Thymus (tissue), 14 donors: ENCODE data around the gene LRRC42. TPM values are rescaled to one million over a fixed set of nuclear protein-coding genes. Genes with fewer than 3 reads are reported as not detected.

Experiments used
- DNase-seq, 9 donors: peaks; one replicate each; pipeline ENCODE4 v3.0.0-alpha.2; 2013; ENCODE audit warnings: low spot score in 9 of 9, low read depth in 6 of 9, missing footprints in 1 of 9
- H3K27ac ChIP-seq, 2 donors: one replicate each; pipeline ENCODE4 v1.5.1; 2013; ENCODE audit warnings: control low read depth in 1 of 2, low read depth in 1 of 2, low read length in 1 of 2, mild to moderate bottlenecking in 1 of 2, moderate library complexity in 1 of 2
- H3K27me3 ChIP-seq, 2 donors: one replicate each; pipeline ENCODE4 v1.5.1; 2013; ENCODE audit warnings: low read length in 1 of 2; ENCODE audit not compliant: control insufficient read depth in 2 of 2, insufficient read depth in 1 of 2
- H3K36me3 ChIP-seq, 2 donors: one replicate each; pipeline ENCODE4 v1.5.1; 2013; ENCODE audit warnings: low read length in 1 of 2, mild to moderate bottlenecking in 1 of 2, moderate library complexity in 1 of 2; ENCODE audit not compliant: control insufficient read depth in 2 of 2, insufficient read depth in 2 of 2
- H3K4me1 ChIP-seq, 2 donors: one replicate each; pipeline ENCODE4 v1.5.1; 2013; ENCODE audit warnings: low read length in 2 of 2; ENCODE audit not compliant: control insufficient read depth in 2 of 2, insufficient read depth in 2 of 2
- H3K4me3 ChIP-seq, 2 donors: one replicate each; pipeline ENCODE4 v1.5.1; 2013; ENCODE audit warnings: low read length in 2 of 2, control low read depth in 1 of 2, mild to moderate bottlenecking in 1 of 2
- H3K9me3 ChIP-seq, 2 donors: one replicate each; pipeline ENCODE4 v1.5.1; 2013; ENCODE audit warnings: low read length in 1 of 2, mild to moderate bottlenecking in 1 of 2; ENCODE audit not compliant: control insufficient read depth in 2 of 2, insufficient read depth in 1 of 2
- WGBS: extraction: QIAGEN DNeasy Blood & Tissue Kit; methylation state at CpG from one replicate; pipeline ENCODE4 v1.1.7; 2013; 5-methylcytosine and 5-hydroxymethylcytosine counted together
- long read RNA-seq, 10 donors: transcript quantifications; one replicate each; lab custom pipeline, GENCODE V29; 2026
- polyA plus RNA-seq: library from polyadenylated mRNA; stranded (reverse); fragments of 200-250 nt; gene quantifications from one replicate; pipeline ENCODE4 v1.2.3, GENCODE V29; 2013
- total RNA-seq: library from RNA; stranded (reverse); fragments of 120-200 nt; gene quantifications from one replicate; pipeline ENCODE4 v1.2.4, GENCODE V29; 2013
- donor health status: healthy.

Gene LRRC42
- total RNA-seq (18.7 TPM), polyA plus RNA-seq (17.5 TPM)
- long read RNA-seq, donor 1, result 0 reads
- long read RNA-seq, donor 2, partial matches to known transcripts, result 7 of 22 reads
- long read RNA-seq, donor 2, other reads (novel, unspliced or antisense), result 6 of 22 reads
- long read RNA-seq, donor 3, transcript LRRC42-201 (8 exons, 1,727 nt), result major isoform, 7 of 19 reads
- long read RNA-seq, donor 3, partial matches to known transcripts, result 5 of 19 reads
- long read RNA-seq, donor 3, other reads (novel, unspliced or antisense), result 0 of 19 reads
- long read RNA-seq, donor 4, partial matches to known transcripts, result 0 of 6 reads
- long read RNA-seq, donor 4, other reads (novel, unspliced or antisense), result 0 of 6 reads
- long read RNA-seq, donor 5, transcript LRRC42-205 (3 exons, 611 nt), result major isoform, 6 of 17 reads
- long read RNA-seq, donor 5, transcript LRRC42-201 (8 exons, 1,727 nt), result major isoform, 6 of 17 reads
- long read RNA-seq, donor 5, transcript LRRC42-203 (9 exons, 2,037 nt), result minor isoform, 5 of 17 reads
- long read RNA-seq, donor 5, partial matches to known transcripts, result 0 of 17 reads
- long read RNA-seq, donor 5, other reads (novel, unspliced or antisense), result 0 of 17 reads
- long read RNA-seq, donor 6, partial matches to known transcripts, result 0 of 5 reads
- long read RNA-seq, donor 6, other reads (novel, unspliced or antisense), result 0 of 5 reads
- long read RNA-seq, donor 7, transcript LRRC42-201 (8 exons, 1,727 nt), result major isoform, 5 of 9 reads
- long read RNA-seq, donor 7, partial matches to known transcripts, result 0 of 9 reads
- long read RNA-seq, donor 7, other reads (novel, unspliced or antisense), result 0 of 9 reads
- long read RNA-seq, donor 8, partial matches to known transcripts, result 0 of 5 reads
- long read RNA-seq, donor 8, other reads (novel, unspliced or antisense), result 0 of 5 reads
- long read RNA-seq, donor 9, partial matches to known transcripts, result 0 of 9 reads
- long read RNA-seq, donor 9, other reads (novel, unspliced or antisense), result 0 of 9 reads
- long read RNA-seq, donor 10, partial matches to known transcripts, result 0 of 5 reads
- long read RNA-seq, donor 10, other reads (novel, unspliced or antisense), result 0 of 5 reads

- no peaks in the 10 kb centered on the region for H3K27me3 ChIP-seq
- H3K27ac ChIP-seq, result peak within 1 kb of the TSS; percentile 88 to 92
- DNase-seq, result peak in 7 of 9 donors; percentile 64 to 94 (median 86)
- peaks cover 27 to 36% of the 10 kb centered on the region in 2 donors for H3K4me1 ChIP-seq
- 3% methylated on average over 58 of the region's 58 CpGs for WGBS
- peaks cover under 1 to 2% of the 10 kb centered on the region in 2 donors for H3K36me3 ChIP-seq
- H3K9me3 ChIP-seq, result peaks cover 0 to 2% of the 10 kb centered on the region in 2 donors
- H3K4me3 ChIP-seq, result peak within 1 kb of the TSS; percentile 92 to 96
Measured at GRCh38 chr1:53946252-53947171, at the start of gene LRRC42. Gene LRRC42 (plus strand): TSS chr1:53946350. CDS start chr1:53952000, 5,650 bp downstream.

- H3K27me3 ChIP-seq, result no peaks in the 10 kb centered on the region
- H3K36me3 ChIP-seq, result no peaks in the 10 kb centered on the region
- DNase-seq, result no peak
- no peak overlapping the region for H3K27ac ChIP-seq
- no peaks in the 10 kb centered on the region for H3K4me1 ChIP-seq
- WGBS, result 98% methylated on average over 2 of the region's 2 CpGs
- H3K4me3 ChIP-seq, result no peak overlapping the region
- H3K9me3 ChIP-seq, result no peaks in the 10 kb centered on the region
Measured at GRCh38 chr1:53896635-53897229, 49.4 kb upstream of the LRRC42 start.

GRCh38 chr1:53899206-53899628 is 46.9 kb upstream of the LRRC42 start:
- no peak overlapping the region for H3K27ac ChIP-seq

GRCh38 chr1:53899708-53900107 is 46.4 kb upstream of the LRRC42 start:
- H3K36me3 ChIP-seq, result no peaks in the 10 kb centered on the region
- DNase-seq, result no peak
- 98% methylated on average over 3 of the region's 3 CpGs for WGBS
- H3K4me1 ChIP-seq, result no peaks in the 10 kb centered on the region
- no peak overlapping the region for H3K27ac ChIP-seq
- no peak overlapping the region for H3K4me3 ChIP-seq
- H3K9me3 ChIP-seq, result no peaks in the 10 kb centered on the region
- H3K27me3 ChIP-seq, result no peaks in the 10 kb centered on the region

More at GRCh38 chr1:53899206-53899628, 46.9 kb upstream of the LRRC42 start:
- no peaks in the 10 kb centered on the region for H3K4me1 ChIP-seq
- H3K4me3 ChIP-seq, result no peak overlapping the region
- H3K9me3 ChIP-seq, result no peaks in the 10 kb centered on the region
- DNase-seq, result no peak
- WGBS, result 37% methylated on average over 2 of the region's 2 CpGs
- no peaks in the 10 kb centered on the region for H3K36me3 ChIP-seq
- no peaks in the 10 kb centered on the region for H3K27me3 ChIP-seq

- H3K4me1 ChIP-seq, result no peaks in the 10 kb centered on the region
- no peak overlapping the region for H3K27ac ChIP-seq
- peaks cover 0 to 3% of the 10 kb centered on the region in 2 donors for H3K36me3 ChIP-seq
- 97% methylated on average over 7 of the region's 7 CpGs for WGBS
- no peaks in the 10 kb centered on the region for H3K27me3 ChIP-seq
- H3K9me3 ChIP-seq, result no peaks in the 10 kb centered on the region
- no peak overlapping the region for H3K4me3 ChIP-seq
- DNase-seq, result no peak
Measured at GRCh38 chr1:53902235-53903138, 43.7 kb upstream of the LRRC42 start.

GRCh38 chr1:53905509-53905908 is 40.6 kb upstream of the LRRC42 start:
- peaks cover 0 to 3% of the 10 kb centered on the region in 2 donors for H3K36me3 ChIP-seq
- 97% methylated on average over 8 of the region's 8 CpGs for WGBS
- H3K27me3 ChIP-seq, result no peaks in the 10 kb centered on the region
- no peak for DNase-seq
- no peak overlapping the region for H3K27ac ChIP-seq
- H3K4me3 ChIP-seq, result no peak overlapping the region
- no peaks in the 10 kb centered on the region for H3K4me1 ChIP-seq
- no peaks in the 10 kb centered on the region for H3K9me3 ChIP-seq

- WGBS, result 97% methylated on average over 4 of the region's 4 CpGs
- DNase-seq, result no peak
- H3K27ac ChIP-seq, result no peak overlapping the region
Measured at GRCh38 chr1:53906121-53906520, 40.0 kb upstream of the LRRC42 start.

More at GRCh38 chr1:53906121-53906520, 40.0 kb upstream of the LRRC42 start:
- Histone ChIP-seq H3K4me1 (no peaks in the 10 kb centered on the region), H3K9me3 (no peaks in the 10 kb centered on the region), H3K4me3 (no peak overlapping the region), H3K36me3 (peaks cover 0 to 3% of the 10 kb centered on the region in 2 donors), H3K27me3 (no peaks in the 10 kb centered on the region)
